HepG2 (cell line): ENCODE measurements around the gene SEC24A. TPM values are rescaled to one million over a fixed set of nuclear protein-coding genes. Genes with fewer than 3 reads are reported as not detected.

Experiments used
- ATAC-seq: fragments of 200-7000 bp; cut with Tn5 transposase; 3 replicates; pipeline ENCODE4 v1.9.1; 2020; ENCODE audit warnings: mild to moderate bottlenecking, moderate library complexity
- BruUV-seq: library from RNA; stranded (reverse); fragments of 400-500 nt; replicated peaks from 2 replicates; lab custom pipeline; 2021; lab: Mats Ljungman, UMichigan
- CTCF ChIA-PET: fragments of 300-600 bp; formaldehyde crosslinking; extraction: SDS; loops from one replicate; lab custom pipeline; 2021; ENCODE audit warnings: low total read pairs, inconsistent platforms, low intra/inter-chr PET ratio; lab: Yijun Ruan, JAX
- POLR2A ChIA-PET: fragments of 350-600 bp; sonication (Branson Sonifier 250); formaldehyde crosslinking; loops from one replicate; lab custom pipeline; 2020; ENCODE audit warnings: antibody characterized with exemption, inconsistent platforms; lab: Yijun Ruan, JAX
- DNase-seq: peaks from one replicate; pipeline ENCODE4 v3.0.0-alpha.2; 2015; ENCODE audit warnings: low spot score
- FAIRE-seq: peaks from 3 replicates; lab custom pipeline; 2011; peaks lifted over from hg19 to GRCh38; lab: Jason Lieb, UNC
- H2AFZ ChIP-seq: one replicate; pipeline ENCODE4 v1.6.1; 2011; ENCODE audit warnings: low read length, inconsistent platforms
- H3K27ac ChIP-seq: fragments of 300-600 bp; 3 replicates; pipeline ENCODE4 v1.8.0; 2011; ENCODE audit warnings: mixed run types, mild to moderate bottlenecking, mixed read lengths, low read length, inconsistent platforms; ENCODE audit not compliant: insufficient read depth; ENCODE audit errors: extremely low read length
- H3K27me3 ChIP-seq, 2 experiments: fragments of 200-600 bp in 1 of 2; 2 replicates in 1 of 2; 3 replicates in 1 of 2; pipeline versions ENCODE4 v1.6.0 to v1.8.0; 2011; ENCODE audit warnings: low read length in 2 of 2, mild to moderate bottlenecking in 2 of 2, moderate library complexity in 2 of 2, inconsistent platforms in 1 of 2; ENCODE audit not compliant: insufficient read depth in 2 of 2, control insufficient read depth in 1 of 2
- H3K36me3 ChIP-seq, 2 experiments: fragments of 200-600 bp in 1 of 2; replicated peaks in 1 of 2; 2 replicates in 1 of 2; 3 replicates in 1 of 2; pipeline versions ENCODE4 v1.5.1 to v1.8.0; 2011; ENCODE audit warnings: low read length in 2 of 2, inconsistent platforms in 1 of 2; ENCODE audit not compliant: insufficient read depth in 2 of 2, control insufficient read depth in 1 of 2
- H3K4me1 ChIP-seq: 2 replicates; pipeline ENCODE4 v1.5.1; 2012; ENCODE audit warnings: low read length, inconsistent platforms; ENCODE audit not compliant: insufficient read depth
- H3K4me2 ChIP-seq: 2 replicates; pipeline ENCODE4 v1.6.0; 2011; ENCODE audit warnings: low read depth, low read length, inconsistent platforms
- H3K4me3 ChIP-seq, 3 experiments: fragments of 200-600 bp in 1 of 3; sonication (generic), shearing (Covaris generic) in 1 of 3; replicated peaks in 1 of 3; 2 replicates each; pipeline ENCODE4 v1.5.1; 2011 to 2016; ENCODE audit warnings: low read length in 3 of 3, inconsistent platforms in 2 of 3, low read depth in 2 of 3, mild to moderate bottlenecking in 2 of 3, control low read depth in 1 of 3, mixed read lengths in 1 of 3; ENCODE audit not compliant: insufficient read depth in 1 of 3
- H3K79me2 ChIP-seq: one replicate; pipeline ENCODE4 v1.6.1; 2011; ENCODE audit warnings: low read length, inconsistent platforms; ENCODE audit not compliant: insufficient read depth
- H3K9ac ChIP-seq: 2 replicates; pipeline ENCODE4 v1.6.0; 2011; ENCODE audit warnings: mild to moderate bottlenecking, low read depth, low read length, inconsistent platforms; ENCODE audit not compliant: insufficient read depth
- H3K9me3 ChIP-seq: 2 replicates; pipeline ENCODE4 v1.5.1; 2012; ENCODE audit warnings: mild to moderate bottlenecking, low read length
- H4K20me1 ChIP-seq: 2 replicates; pipeline ENCODE4 v1.6.0; 2011; ENCODE audit warnings: inconsistent platforms, mild to moderate bottlenecking, low read length, moderate library complexity; ENCODE audit not compliant: insufficient read depth
- ARNT2 ChIP-seq: sonication (generic); formaldehyde crosslinking; IDR thresholded peaks from 2 replicates; pipeline ENCODE4 v1.8.0; 2022; ENCODE audit warnings: mild to moderate bottlenecking, low read depth, missing genetic modification reagents, moderate library complexity
- CBX5 ChIP-seq: sonication (generic); formaldehyde crosslinking; IDR thresholded peaks from 2 replicates; pipeline ENCODE4 v1.4.0; 2020; ENCODE audit warnings: missing genetic modification reagents, borderline replicate concordance
- MAFK ChIP-seq, 2 experiments: IDR thresholded peaks in 1 of 2; conservative IDR thresholded peaks in 1 of 2; 2 replicates each; pipeline ENCODE4 v1.6.1; 2011; ENCODE audit warnings: improper control_type of control experiment in 2 of 2, low read length in 2 of 2
- NCOA5 ChIP-seq: sonication (generic); formaldehyde crosslinking; IDR thresholded peaks from 2 replicates; pipeline ENCODE4 v1.4.0; 2020; ENCODE audit warnings: missing genetic modification reagents
- POLR2A ChIP-seq, 2 experiments: IDR thresholded peaks; 2 replicates each; pipeline ENCODE4 v1.6.1; 2011; ENCODE audit warnings: low read depth in 2 of 2, low read length in 2 of 2, mild to moderate bottlenecking in 1 of 2, moderate library complexity in 1 of 2; ENCODE audit not compliant: insufficient read depth in 1 of 2
- PPARG ChIP-seq: conservative IDR thresholded peaks from 2 replicates; pipeline ENCODE4 v1.6.1; 2016; ENCODE audit warnings: missing biosample characterization, missing genetic modification reagents
- SUZ12 ChIP-seq: fragments of 150-350 bp; IDR thresholded peaks from 2 replicates; pipeline ENCODE4 v1.6.1; 2014; ENCODE audit warnings: low read depth, low read length
- TP53 ChIP-seq: sonication (generic); formaldehyde crosslinking; conservative IDR thresholded peaks from 2 replicates; pipeline ENCODE4 v1.4.0; 2020; ENCODE audit warnings: missing genetic modification reagents
- ZNF33A ChIP-seq: sonication (generic); formaldehyde crosslinking; IDR thresholded peaks from 2 replicates; pipeline ENCODE4 v1.5.1; 2020; ENCODE audit warnings: missing genetic modification reagents, mild to moderate bottlenecking, moderate library complexity, borderline replicate concordance
- ZNF557 ChIP-seq: sonication (generic); formaldehyde crosslinking; IDR thresholded peaks from 2 replicates; pipeline ENCODE4 v1.4.0; 2020; ENCODE audit warnings: missing genetic modification reagents
- ZNF792 ChIP-seq: IDR thresholded peaks from 2 replicates; pipeline ENCODE4 v1.6.1; 2016
- ZSCAN12 ChIP-seq: sonication (generic); formaldehyde crosslinking; IDR thresholded peaks from 2 replicates; pipeline ENCODE4 v1.9.0; 2021; ENCODE audit warnings: mild to moderate bottlenecking, missing genetic modification reagents
- WGBS: methylation state at CpG from one replicate; pipeline ENCODE4 v1.1.6; 2017; ENCODE audit warnings: low lambda C conversion rate; 5-methylcytosine and 5-hydroxymethylcytosine counted together
- in situ Hi-C: cut with HindIII; loops from 2 replicates; pipeline ENCODE4 v1.10.0; 2017; ENCODE audit warnings: low pct_unique_long_range_greater_than_20kb; ENCODE audit not compliant: extremely low pct_ligation_motif_present
- intact Hi-C: fragments of 100-400 bp; cut with micrococcal nuclease; formaldehyde crosslinking; loops from one replicate; pipeline ENCODE4 v1.10.0; 2022; ENCODE audit not compliant: unreplicated experiment
- polyA plus RNA-seq, 8 experiments: library from polyadenylated mRNA; depleted of rRNA in 3 of 8; stranded (reverse) in 7 of 8; unstranded in 1 of 8; fragments of >200 nt; fragmentation: Illumina TruSeq in 4 of 8; extraction: Trizol in 4 of 8; gene quantifications; 2 replicates each; pipeline versions ENCODE4 v1.2.1 to v1.2.3, GENCODE V29; 2011 to 2016; ENCODE audit warnings: low read depth in 4 of 8, missing spikeins in 1 of 8, mixed read lengths in 1 of 8; ENCODE audit not compliant: insufficient read depth in 1 of 8
- total RNA-seq, 5 experiments: library from RNA; depleted of rRNA; stranded (reverse); fragments of >200 nt; fragmentation: Illumina TruSeq; extraction: Trizol; gene quantifications; 2 replicates each; pipeline ENCODE4 v1.2.3, GENCODE V29; 2016; ENCODE audit warnings: low read depth in 1 of 5
- TF ChIP-seq, protein P1 (sequence below): sonication (generic); formaldehyde crosslinking; IDR thresholded peaks from 2 replicates; pipeline ENCODE4 v1.4.0; 2020; ENCODE audit warnings: missing genetic modification reagents
- TF ChIP-seq, protein P2 (sequence below): IDR thresholded peaks from 2 replicates; pipeline ENCODE4 v1.6.1; 2016; ENCODE audit warnings: mild to moderate bottlenecking, missing biosample characterization, missing genetic modification reagents
- TF ChIP-seq, protein P3 (sequence below): sonication (generic); formaldehyde crosslinking; IDR thresholded peaks from 2 replicates; pipeline ENCODE4 v1.4.0; 2020; ENCODE audit warnings: missing genetic modification reagents
- TF ChIP-seq, protein P4 (sequence below): sonication (generic); formaldehyde crosslinking; IDR thresholded peaks from 2 replicates; pipeline ENCODE4 v1.4.0; 2020; ENCODE audit warnings: missing genetic modification reagents

SEC24A gene
- total and polyA plus RNA-seq, 2 of the 13 experiments (the other 11 are each of a cell fraction or from before 2014, with no cell fraction given): 30.5 to 56.8 TPM

DNA sequence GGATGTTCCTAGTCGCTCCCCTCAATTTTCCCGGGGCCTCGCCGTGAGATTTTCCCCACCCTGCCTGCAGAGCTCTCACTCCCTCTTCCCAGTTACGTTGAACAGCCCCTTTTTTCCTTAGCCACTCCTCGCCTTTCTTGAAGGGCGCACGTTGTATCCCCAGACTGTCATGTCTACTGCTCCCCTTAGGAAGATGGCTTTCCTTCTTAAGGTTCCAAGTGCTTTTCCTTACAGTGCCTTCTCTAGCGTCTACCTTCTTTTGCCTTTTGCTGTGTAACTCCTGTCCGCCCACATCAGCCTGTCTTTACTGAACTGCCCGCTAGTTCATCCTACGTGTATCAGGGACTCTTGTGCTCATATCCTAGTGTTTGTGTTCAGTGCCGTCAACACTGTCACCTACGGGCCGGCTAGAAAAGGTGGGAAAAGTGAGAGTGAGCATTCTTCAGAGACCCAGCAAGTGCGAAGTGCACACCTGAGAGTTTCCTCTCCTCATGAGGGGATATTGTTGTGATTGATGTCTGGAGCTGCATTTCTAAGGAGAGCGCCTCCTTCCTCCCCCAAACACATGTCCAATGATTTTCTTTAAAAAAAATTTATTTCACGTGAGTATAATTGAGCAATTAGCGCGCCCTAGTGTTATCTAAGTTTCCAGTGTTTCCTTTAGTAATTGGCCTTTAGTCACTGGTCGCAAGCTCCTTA lies 90.5 kb downstream of the SEC24A start:
- FAIRE-seq (peak; percentile 73), DNase-seq (peak; percentile 73), ATAC-seq (peak; percentile 87)
- ChIA-PET POLR2A (interaction anchor here (0.8 to 2.3 kb wide), 7 partner anchors 10 to 165 kb away, joined by 3 to 18 read pairs (median 4); partner anchors contain the start of genes C5orf24, DDX46, PCBD2 and TXNDC15), CTCF (interaction anchor here (0.7 kb wide), 1 partner anchor 19 kb away, joined by 3 read pairs; no protein-coding TSS in a partner anchor)
- Histone ChIP-seq H3K9ac (peak overlapping the region; percentile 86), H4K20me1 (peaks cover 2% of the 10 kb centered on the region; the same call in 1 of the 2 replicates), H3K79me2 (peaks cover 22% of the 10 kb centered on the region), H3K4me3 (peak overlapping the region; percentile 83 to 91 (median 83)), H2AFZ (no peak overlapping the region), H3K27ac (peak overlapping the region; percentile 61), H3K9me3 (no peaks in the 10 kb centered on the region), H3K27me3 (no peaks in the 10 kb centered on the region; a peak in 1 of 5 replicates), H3K4me1 (peaks cover 40% of the 10 kb centered on the region), H3K36me3 (peaks cover 0 to 7% of the 10 kb centered on the region in 2 experiments; a peak in 2 of 5 replicates), H3K4me2 (peak overlapping the region; percentile 99)
- BruUV-seq: no TSS peak
- 14% methylated on average over 21 of the region's 21 CpGs for WGBS
- in situ Hi-C loops: no loop called here
- intact Hi-C loops: loop anchor here (1.0 to 10.0 kb wide), 3 partner anchors 20 to 166 kb away; partner anchors contain the start of gene PCBD2
- TF ChIP-seq, protein P1, sequence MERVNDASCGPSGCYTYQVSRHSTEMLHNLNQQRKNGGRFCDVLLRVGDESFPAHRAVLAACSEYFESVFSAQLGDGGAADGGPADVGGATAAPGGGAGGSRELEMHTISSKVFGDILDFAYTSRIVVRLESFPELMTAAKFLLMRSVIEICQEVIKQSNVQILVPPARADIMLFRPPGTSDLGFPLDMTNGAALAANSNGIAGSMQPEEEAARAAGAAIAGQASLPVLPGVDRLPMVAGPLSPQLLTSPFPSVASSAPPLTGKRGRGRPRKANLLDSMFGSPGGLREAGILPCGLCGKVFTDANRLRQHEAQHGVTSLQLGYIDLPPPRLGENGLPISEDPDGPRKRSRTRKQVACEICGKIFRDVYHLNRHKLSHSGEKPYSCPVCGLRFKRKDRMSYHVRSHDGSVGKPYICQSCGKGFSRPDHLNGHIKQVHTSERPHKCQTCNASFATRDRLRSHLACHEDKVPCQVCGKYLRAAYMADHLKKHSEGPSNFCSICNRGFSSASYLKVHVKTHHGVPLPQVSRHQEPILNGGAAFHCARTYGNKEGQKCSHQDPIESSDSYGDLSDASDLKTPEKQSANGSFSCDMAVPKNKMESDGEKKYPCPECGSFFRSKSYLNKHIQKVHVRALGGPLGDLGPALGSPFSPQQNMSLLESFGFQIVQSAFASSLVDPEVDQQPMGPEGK (CRISPR knock-in tag): peak; percentile 10; the same call in 1 of the 2 replicates
- TF ChIP-seq, protein P2, sequence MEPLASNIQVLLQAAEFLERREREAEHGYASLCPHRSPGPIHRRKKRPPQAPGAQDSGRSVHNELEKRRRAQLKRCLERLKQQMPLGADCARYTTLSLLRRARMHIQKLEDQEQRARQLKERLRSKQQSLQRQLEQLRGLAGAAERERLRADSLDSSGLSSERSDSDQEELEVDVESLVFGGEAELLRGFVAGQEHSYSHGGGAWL (CRISPR knock-in tag): 0 out of 2 replicates have a peak, but pooled peaks have one; percentile 25
- TF ChIP-seq PPARG (0 out of 2 replicates have a peak, but pooled peaks have one; percentile 36), POLR2A (IDR thresholded peaks at IDR 0.05; ENCODE audit: insufficient read depth in 1 of 2, low read depth in 2 of 2, low read length in 2 of 2) (peak in 1 of 2 experiments; percentile 10; a peak in 1 of 4 replicates), ZNF792 (CRISPR knock-in tag) (0 out of 2 replicates have a peak, but pooled peaks have one; percentile 56), MAFK (conservative IDR thresholded peaks at IDR 0.05 in 1 of 2, IDR thresholded peaks at IDR 0.05 in 1 of 2; ENCODE audit: low read length in 2 of 2) (no peak), TP53 (no peak), SUZ12 (no peak), ZSCAN12 (CRISPR knock-in tag) (no peak), ZNF33A (CRISPR knock-in tag) (no peak), CBX5 (CRISPR knock-in tag) (0 out of 2 replicates have a peak, but pooled peaks have one; percentile 22), NCOA5 (CRISPR knock-in tag) (no peak), ARNT2 (no peak; the same call in 1 of the 2 replicates), ZNF557 (CRISPR knock-in tag) (peak; percentile 49; the same call in 1 of the 2 replicates)
- TF ChIP-seq, protein P3, sequence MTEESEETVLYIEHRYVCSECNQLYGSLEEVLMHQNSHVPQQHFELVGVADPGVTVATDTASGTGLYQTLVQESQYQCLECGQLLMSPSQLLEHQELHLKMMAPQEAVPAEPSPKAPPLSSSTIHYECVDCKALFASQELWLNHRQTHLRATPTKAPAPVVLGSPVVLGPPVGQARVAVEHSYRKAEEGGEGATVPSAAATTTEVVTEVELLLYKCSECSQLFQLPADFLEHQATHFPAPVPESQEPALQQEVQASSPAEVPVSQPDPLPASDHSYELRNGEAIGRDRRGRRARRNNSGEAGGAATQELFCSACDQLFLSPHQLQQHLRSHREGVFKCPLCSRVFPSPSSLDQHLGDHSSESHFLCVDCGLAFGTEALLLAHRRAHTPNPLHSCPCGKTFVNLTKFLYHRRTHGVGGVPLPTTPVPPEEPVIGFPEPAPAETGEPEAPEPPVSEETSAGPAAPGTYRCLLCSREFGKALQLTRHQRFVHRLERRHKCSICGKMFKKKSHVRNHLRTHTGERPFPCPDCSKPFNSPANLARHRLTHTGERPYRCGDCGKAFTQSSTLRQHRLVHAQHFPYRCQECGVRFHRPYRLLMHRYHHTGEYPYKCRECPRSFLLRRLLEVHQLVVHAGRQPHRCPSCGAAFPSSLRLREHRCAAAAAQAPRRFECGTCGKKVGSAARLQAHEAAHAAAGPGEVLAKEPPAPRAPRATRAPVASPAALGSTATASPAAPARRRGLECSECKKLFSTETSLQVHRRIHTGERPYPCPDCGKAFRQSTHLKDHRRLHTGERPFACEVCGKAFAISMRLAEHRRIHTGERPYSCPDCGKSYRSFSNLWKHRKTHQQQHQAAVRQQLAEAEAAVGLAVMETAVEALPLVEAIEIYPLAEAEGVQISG: peak; percentile 42; the same call in 1 of the 2 replicates
- TF ChIP-seq, protein P4, sequence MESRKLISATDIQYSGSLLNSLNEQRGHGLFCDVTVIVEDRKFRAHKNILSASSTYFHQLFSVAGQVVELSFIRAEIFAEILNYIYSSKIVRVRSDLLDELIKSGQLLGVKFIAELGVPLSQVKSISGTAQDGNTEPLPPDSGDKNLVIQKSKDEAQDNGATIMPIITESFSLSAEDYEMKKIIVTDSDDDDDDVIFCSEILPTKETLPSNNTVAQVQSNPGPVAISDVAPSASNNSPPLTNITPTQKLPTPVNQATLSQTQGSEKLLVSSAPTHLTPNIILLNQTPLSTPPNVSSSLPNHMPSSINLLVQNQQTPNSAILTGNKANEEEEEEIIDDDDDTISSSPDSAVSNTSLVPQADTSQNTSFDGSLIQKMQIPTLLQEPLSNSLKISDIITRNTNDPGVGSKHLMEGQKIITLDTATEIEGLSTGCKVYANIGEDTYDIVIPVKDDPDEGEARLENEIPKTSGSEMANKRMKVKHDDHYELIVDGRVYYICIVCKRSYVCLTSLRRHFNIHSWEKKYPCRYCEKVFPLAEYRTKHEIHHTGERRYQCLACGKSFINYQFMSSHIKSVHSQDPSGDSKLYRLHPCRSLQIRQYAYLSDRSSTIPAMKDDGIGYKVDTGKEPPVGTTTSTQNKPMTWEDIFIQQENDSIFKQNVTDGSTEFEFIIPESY (CRISPR knock-in tag): peak; percentile 47; the same call in 1 of the 2 replicates
